Stomach smooth muscle (tissue), 2 donors: ENCODE results near the gene AGAP1.

Experiments used
- H3K27ac ChIP-seq: one replicate; pipeline ENCODE4 v1.7.0; 2013; ENCODE audit warnings: mild to moderate bottlenecking, low read length, inconsistent platforms
- H3K27me3 ChIP-seq, 2 donors: one replicate each; pipeline ENCODE4 v1.7.0; 2013; ENCODE audit warnings: low read length in 2 of 2; ENCODE audit not compliant: insufficient read depth in 2 of 2, control insufficient read depth in 1 of 2
- H3K36me3 ChIP-seq, 2 donors: one replicate each; pipeline ENCODE4 v1.7.0; 2013; ENCODE audit warnings: low read length in 2 of 2; ENCODE audit not compliant: control insufficient read depth in 2 of 2, insufficient read depth in 2 of 2
- H3K4me1 ChIP-seq: one replicate; pipeline ENCODE4 v1.7.0; 2013; ENCODE audit warnings: low read length; ENCODE audit not compliant: control insufficient read depth, insufficient read depth
- H3K4me3 ChIP-seq, 2 donors: one replicate each; pipeline ENCODE4 v1.7.0; 2013; ENCODE audit warnings: low read length in 2 of 2
- H3K9ac ChIP-seq, 2 donors: one replicate each; pipeline ENCODE4 v1.7.0; 2013; ENCODE audit warnings: low read length in 2 of 2, mild to moderate bottlenecking in 1 of 2
- H3K9me3 ChIP-seq, 2 donors: one replicate each; pipeline ENCODE4 v1.7.0; 2013; ENCODE audit warnings: low read length in 2 of 2; ENCODE audit not compliant: control insufficient read depth in 2 of 2
- donor health status: healthy.
- donor health status: Pancreatic carcinoma.

AGAP1 gene

GRCh38 chr2:236081171-236081570, 587.3 kb downstream of the AGAP1 start:
- no peaks in the 10 kb centered on the region for H3K27me3 ChIP-seq
- H3K4me3 ChIP-seq: no peak overlapping the region
- no peak overlapping the region for H3K27ac ChIP-seq
- no peak overlapping the region for H3K9ac ChIP-seq
- no peaks in the 10 kb centered on the region for H3K4me1 ChIP-seq
- peaks cover 0 to 7% of the 10 kb centered on the region in 2 donors for H3K36me3 ChIP-seq
- no peaks in the 10 kb centered on the region for H3K9me3 ChIP-seq

DNA sequence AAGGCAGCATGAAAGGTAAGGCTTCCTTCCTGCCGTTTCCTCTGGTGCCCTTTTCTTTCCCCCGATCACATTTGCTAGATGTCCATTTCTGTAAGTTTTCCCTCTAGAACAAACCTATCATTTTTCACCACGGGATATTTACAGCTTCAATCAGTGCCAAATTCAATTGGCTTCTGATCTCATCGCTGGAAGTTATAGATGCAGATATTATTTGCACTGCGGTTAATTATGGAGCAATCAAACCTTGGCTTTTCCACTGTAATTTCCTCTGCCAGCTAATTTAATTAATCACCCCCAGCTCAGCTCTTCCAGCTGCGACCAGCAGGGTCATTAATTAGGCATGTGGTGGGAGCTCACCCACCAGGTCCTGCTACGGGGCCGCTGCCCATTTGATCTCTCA, 588.2 kb downstream of the AGAP1 start:
- Histone ChIP-seq H3K9ac (no peak overlapping the region), H3K27me3 (no peaks in the 10 kb centered on the region), H3K4me3 (no peak overlapping the region), H3K4me1 (no peaks in the 10 kb centered on the region), H3K27ac (no peak overlapping the region), H3K36me3 (peaks cover 0 to 7% of the 10 kb centered on the region in 2 donors), H3K9me3 (no peaks in the 10 kb centered on the region)

DNA sequence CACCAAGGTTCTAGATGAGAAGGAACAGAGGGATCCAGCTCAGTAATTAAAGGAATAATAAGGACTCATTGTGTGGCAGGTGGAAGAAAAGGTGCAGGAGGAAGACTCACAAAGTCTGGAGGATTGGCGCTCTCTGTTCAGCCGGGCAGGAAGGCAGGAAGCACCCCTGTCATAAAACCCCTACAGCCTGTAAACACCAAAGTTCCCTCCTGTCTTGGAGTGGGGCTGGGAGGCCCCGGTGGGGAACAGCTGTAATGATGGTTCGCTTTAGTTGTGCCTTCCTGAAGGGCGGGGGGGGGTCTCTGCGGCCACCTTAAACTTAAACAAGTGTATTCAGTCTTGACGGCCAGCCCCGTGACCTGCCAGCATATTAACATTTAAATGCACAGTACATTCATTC, 590.1 kb downstream of the AGAP1 start:
- Histone ChIP-seq H3K27me3 (no peaks in the 10 kb centered on the region), H3K9ac (no peak overlapping the region), H3K4me1 (no peaks in the 10 kb centered on the region), H3K36me3 (peaks cover 0 to 4% of the 10 kb centered on the region in 2 donors), H3K9me3 (no peaks in the 10 kb centered on the region), H3K27ac (no peak overlapping the region), H3K4me3 (no peak overlapping the region)

- no peaks in the 10 kb centered on the region for H3K4me1 ChIP-seq
- no peak overlapping the region for H3K9ac ChIP-seq
- no peaks in the 10 kb centered on the region for H3K9me3 ChIP-seq
- no peaks in the 10 kb centered on the region for H3K27me3 ChIP-seq
- no peak overlapping the region for H3K4me3 ChIP-seq
- peaks cover 0 to 8% of the 10 kb centered on the region in 2 donors for H3K36me3 ChIP-seq
- no peak overlapping the region for H3K27ac ChIP-seq
Observed at GRCh38 chr2:236085211-236085610, 591.4 kb downstream of the AGAP1 start.

GRCh38 chr2:236085647-236086046, 591.8 kb downstream of the AGAP1 start:
- Histone ChIP-seq H3K27ac (no peak overlapping the region), H3K4me1 (no peaks in the 10 kb centered on the region), H3K4me3 (no peak overlapping the region), H3K9ac (no peak overlapping the region), H3K36me3 (peaks cover 0 to 8% of the 10 kb centered on the region in 2 donors), H3K9me3 (no peaks in the 10 kb centered on the region), H3K27me3 (no peaks in the 10 kb centered on the region)

DNA sequence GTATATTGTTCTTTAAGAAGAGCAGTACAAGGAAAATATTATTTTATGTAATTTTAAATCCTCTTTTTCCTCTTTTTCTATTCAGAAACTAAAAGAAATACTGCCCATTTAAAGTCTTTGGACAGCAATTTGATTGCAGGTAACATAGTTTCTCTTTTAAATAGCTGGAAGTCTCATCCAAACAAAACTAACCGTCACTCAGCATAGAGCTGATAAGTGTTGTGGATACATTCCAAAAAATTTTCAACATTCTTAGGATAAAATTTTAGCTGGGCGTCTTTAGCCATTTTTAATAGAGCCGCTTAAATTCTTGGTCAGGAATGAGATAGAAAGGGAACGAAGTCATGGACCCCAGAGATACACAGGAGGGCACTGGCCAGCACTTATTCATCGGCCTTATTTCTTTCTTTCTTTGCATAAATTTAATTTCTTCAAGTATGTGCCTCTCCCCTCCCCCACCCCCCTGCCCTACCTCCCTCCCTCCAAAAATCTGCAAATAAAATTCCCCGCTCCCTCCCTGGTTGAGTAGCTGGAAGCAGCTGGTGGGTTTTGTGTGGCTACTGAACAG, 592.6 kb downstream of the AGAP1 start:
- no peaks in the 10 kb centered on the region for H3K4me1 ChIP-seq

DNA sequence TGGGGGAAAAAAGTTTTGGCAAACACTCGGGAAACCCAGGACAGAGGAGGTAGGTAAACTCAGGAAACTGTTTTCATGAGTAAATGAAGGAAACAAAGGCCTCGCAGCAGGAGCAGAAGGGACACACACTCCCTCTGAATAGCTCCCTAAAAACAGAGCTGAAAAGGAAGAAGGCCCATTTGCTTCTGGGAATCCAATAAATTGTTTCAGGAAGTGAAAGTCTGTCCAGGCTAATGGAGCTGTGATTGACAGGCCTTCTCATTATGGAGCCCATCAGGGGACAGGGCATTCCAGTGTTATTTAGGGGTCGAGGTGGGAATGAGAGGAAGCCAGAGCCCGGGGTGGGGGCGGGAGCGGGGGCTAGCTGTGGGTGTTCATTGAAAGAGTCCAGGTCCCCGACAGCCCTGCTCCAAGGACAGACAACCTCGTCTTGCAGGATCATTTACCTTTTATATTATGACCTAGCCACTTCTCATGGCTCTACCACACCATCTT, 593.2 kb downstream of the AGAP1 start:
- Histone ChIP-seq H3K9me3 (no peaks in the 10 kb centered on the region), H3K36me3 (peaks cover 0 to 10% of the 10 kb centered on the region in 2 donors), H3K9ac (no peak overlapping the region), H3K27ac (no peak overlapping the region), H3K4me1 (no peaks in the 10 kb centered on the region), H3K27me3 (no peaks in the 10 kb centered on the region), H3K4me3 (no peak overlapping the region)

More for the DNA sequence above, 592.6 kb downstream of the AGAP1 start:
- H3K4me3 ChIP-seq: no peak overlapping the region
- H3K9ac ChIP-seq: no peak overlapping the region
- no peaks in the 10 kb centered on the region for H3K9me3 ChIP-seq
- no peak overlapping the region for H3K27ac ChIP-seq
- H3K36me3 ChIP-seq: peaks cover 0 to 10% of the 10 kb centered on the region in 2 donors
- no peaks in the 10 kb centered on the region for H3K27me3 ChIP-seq

DNA sequence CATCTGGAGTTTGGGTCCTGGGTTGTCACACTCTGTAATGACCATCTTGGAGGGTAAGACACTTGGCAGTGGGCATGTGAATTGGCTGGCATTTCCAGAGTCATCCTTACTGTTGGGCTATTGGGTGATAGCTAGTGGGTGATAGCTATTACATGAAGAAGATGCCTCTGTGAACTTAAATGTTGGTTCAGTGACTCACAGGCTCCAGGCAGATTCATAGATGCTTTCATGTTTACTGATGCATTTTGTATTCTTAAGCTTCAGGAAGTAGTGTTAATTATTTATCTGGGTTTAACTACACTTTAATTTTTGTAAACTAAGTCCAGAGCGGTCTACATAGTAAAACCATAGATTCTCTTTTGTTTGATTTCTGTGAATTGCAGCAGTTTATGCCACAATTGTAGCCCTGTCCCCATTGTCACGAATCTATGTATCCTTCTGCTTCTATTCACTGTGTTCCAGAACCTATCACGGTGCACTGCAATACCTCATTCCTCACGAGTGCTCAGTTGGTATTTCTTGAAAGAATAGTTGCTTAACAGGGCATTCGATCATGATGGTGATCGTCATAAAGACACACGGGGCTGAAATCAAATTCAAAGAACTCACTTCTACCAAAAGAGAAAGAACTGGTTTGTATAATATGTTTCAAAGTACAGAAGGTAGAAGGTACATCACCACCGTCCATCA, 594.7 kb downstream of the AGAP1 start:
- H3K9me3 ChIP-seq: no peaks in the 10 kb centered on the region
- H3K9ac ChIP-seq: no peak overlapping the region
- peaks cover 0 to 8% of the 10 kb centered on the region in 2 donors for H3K36me3 ChIP-seq
- H3K4me3 ChIP-seq: no peak overlapping the region
- no peaks in the 10 kb centered on the region for H3K4me1 ChIP-seq
- H3K27ac ChIP-seq: no peak overlapping the region
- no peaks in the 10 kb centered on the region for H3K27me3 ChIP-seq

GRCh38 chr2:236089271-236090026, 595.6 kb downstream of the AGAP1 start:
- no peaks in the 10 kb centered on the region for H3K27me3 ChIP-seq
- H3K36me3 ChIP-seq: peaks cover 0 to 8% of the 10 kb centered on the region in 2 donors
- no peak overlapping the region for H3K9ac ChIP-seq
- no peak overlapping the region for H3K27ac ChIP-seq
- no peaks in the 10 kb centered on the region for H3K9me3 ChIP-seq
- H3K4me1 ChIP-seq: no peaks in the 10 kb centered on the region
- no peak overlapping the region for H3K4me3 ChIP-seq

- Histone ChIP-seq H3K4me1 (no peaks in the 10 kb centered on the region), H3K4me3 (no peak overlapping the region), H3K9me3 (no peaks in the 10 kb centered on the region), H3K9ac (no peak overlapping the region), H3K36me3 (peaks cover 0 to 8% of the 10 kb centered on the region in 2 donors), H3K27me3 (no peaks in the 10 kb centered on the region), H3K27ac (no peak overlapping the region)
Observed at GRCh38 chr2:236090027-236090382, 596.2 kb downstream of the AGAP1 start.
